Fibroblast of pulmonary artery (primary cell): ENCODE data around the gene LAMC1.

Experiments
- DNase-seq: peaks from one replicate; pipeline ENCODE4 v3.0.0-alpha.2; 2010; ENCODE audit warnings: low read depth
- H3K4me3 ChIP-seq: replicated peaks from 2 replicates; pipeline ENCODE4 v1.5.1; 2011; ENCODE audit warnings: low read depth, mild to moderate bottlenecking, control low read depth, low read length, moderate library complexity
- CTCF ChIP-seq: IDR thresholded peaks from 2 replicates; pipeline ENCODE4 v1.5.1; 2011; ENCODE audit warnings: mild to moderate bottlenecking, control low read depth, low read length, inconsistent platforms; ENCODE audit errors: missing control alignments

Gene LAMC1

GRCh38 chr1:183000167-183000962 lies 22.9 kb upstream of the LAMC1 start:
- peak; percentile 51 for DNase-seq
- TF ChIP-seq CTCF, result no peak
- no peak overlapping the region for H3K4me3 ChIP-seq

- no peak overlapping the region for H3K4me3 ChIP-seq
- no peak for TF ChIP-seq CTCF
- DNase-seq, result no peak
Measured at GRCh38 chr1:183002267-183002666, 21.0 kb upstream of the LAMC1 start.

- TF ChIP-seq CTCF, result no peak
- no peak overlapping the region for H3K4me3 ChIP-seq
- DNase-seq, result peak; percentile 47
Measured at GRCh38 chr1:183002797-183003196, 20.4 kb upstream of the LAMC1 start.

GRCh38 chr1:183003203-183003602 lies 20.0 kb upstream of the LAMC1 start:
- DNase-seq, result peak; percentile 68
- no peak for TF ChIP-seq CTCF
- no peak overlapping the region for H3K4me3 ChIP-seq

GRCh38 chr1:183004141-183004540 lies 19.1 kb upstream of the LAMC1 start:
- TF ChIP-seq CTCF, result no peak
- no peak overlapping the region for H3K4me3 ChIP-seq
- DNase-seq, result no peak

GRCh38 chr1:183011859-183012258 lies 11.4 kb upstream of the LAMC1 start:
- TF ChIP-seq CTCF, result no peak
- H3K4me3 ChIP-seq, result no peak overlapping the region
- DNase-seq, result no peak

- DNase-seq, result no peak
- TF ChIP-seq CTCF, result no peak
Measured at GRCh38 chr1:183012301-183012994, 10.8 kb upstream of the LAMC1 start.

More at GRCh38 chr1:183012301-183012994, 10.8 kb upstream of the LAMC1 start:
- no peak overlapping the region for H3K4me3 ChIP-seq
